Measurements from ENCODE around the gene PSMG4.

DNA sequence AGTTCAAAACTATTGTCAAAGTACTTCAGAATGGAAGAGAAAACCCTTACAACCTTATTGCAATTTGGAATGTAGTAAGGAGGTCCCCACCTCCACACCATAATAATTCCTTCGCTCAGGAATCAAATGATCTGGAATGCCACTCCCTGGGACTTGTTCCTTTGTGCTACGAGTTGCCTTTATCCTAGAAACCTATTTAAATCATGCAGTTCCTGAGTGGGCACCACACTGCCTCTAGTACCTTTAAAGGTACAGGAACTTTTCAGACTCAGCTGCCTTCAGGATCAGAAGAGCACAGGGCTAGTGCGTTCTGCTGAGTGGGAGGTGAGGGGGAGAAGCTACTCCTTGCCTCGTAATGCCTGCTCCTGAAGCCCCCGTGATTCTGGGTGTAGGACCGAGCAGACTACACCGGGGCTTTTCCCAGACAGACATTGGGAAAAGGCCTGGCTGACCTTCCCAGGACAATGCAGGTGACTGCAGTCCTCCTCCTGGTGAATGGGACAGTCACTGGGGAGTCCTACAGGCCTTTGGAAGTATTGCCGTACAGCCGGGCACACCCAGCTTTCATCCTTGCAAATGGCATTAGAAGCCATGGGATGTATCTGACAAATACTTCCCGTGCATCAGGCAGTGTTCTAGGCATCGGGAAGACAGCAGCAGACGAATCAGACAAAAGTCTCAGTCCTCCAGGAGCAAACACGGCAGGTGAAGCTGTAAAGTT is 19.5 kb upstream of the PSMG4 start:
- TF ChIP-seq POLR2AphosphoS5 (IDR thresholded peaks at IDR 0.05; ENCODE audit: low read depth, low read length) (no peak), EZH2phosphoT487 (IDR thresholded peaks at IDR 0.05; ENCODE audit: borderline replicate concordance) (no peak), CTCF (IDR thresholded peaks at IDR 0.05 in 2 of 3, conservative IDR thresholded peaks at IDR 0.05 in 1 of 3; ENCODE audit: borderline replicate concordance in 1 of 3, insufficient read depth in 1 of 3, low read depth in 2 of 3, low read length in 2 of 3) (peak in 2 of 3 experiments; percentile 56 to 73; a peak in 4 of 6 replicates), ZNF274 (IDR thresholded peaks at IDR 0.05; ENCODE audit: low read depth, low read length) (no peak), ELF1 (IDR thresholded peaks at IDR 0.05; ENCODE audit: borderline replicate concordance, low read depth) (no peak), POLR2A (IDR thresholded peaks at IDR 0.05; ENCODE audit: borderline replicate concordance, extremely low read depth, insufficient read depth, insufficient read length) (no peak)
